Esophagus muscularis mucosa (tissue), 4 donors: ENCODE data around the gene TCAP. TPM values are rescaled to one million over a fixed set of nuclear protein-coding genes. Genes with fewer than 3 reads are reported as not detected.

Experiments used
- DNase-seq: peaks from one replicate; pipeline ENCODE4 v3.0.0-alpha.2; 2017; ENCODE audit errors: extremely low spot score
- H3K27ac ChIP-seq, 4 donors: fragments of 200-600 bp; sonication (generic); replicated peaks in 1 of 4; 1 replicate in 3 of 4; 2 replicates in 1 of 4; pipeline ENCODE4 v1.5.1; 2016 to 2019; ENCODE audit warnings: mild to moderate bottlenecking in 1 of 4
- H3K27me3 ChIP-seq, 4 donors: fragments of 200-600 bp; sonication (generic); one replicate each; pipeline versions ENCODE4 v1.5.1 to v1.6.0; 2016 to 2019
- H3K36me3 ChIP-seq, 4 donors: fragments of 200-600 bp; sonication (generic); one replicate each; pipeline ENCODE4 v1.5.1; 2016 to 2019
- H3K4me1 ChIP-seq, 4 donors: fragments of 200-600 bp; sonication (generic); one replicate each; pipeline ENCODE4 v1.5.1; 2016 to 2019
- H3K4me3 ChIP-seq, 4 donors: fragments of 200-600 bp; sonication (generic); 1 replicate in 2 of 4; 2 replicates in 2 of 4; pipeline ENCODE4 v1.5.1; 2016 to 2019; ENCODE audit warnings: mild to moderate bottlenecking in 4 of 4, moderate library complexity in 1 of 4
- H3K9me3 ChIP-seq, 4 donors: fragments of 200-600 bp; sonication (generic); 1 replicate in 3 of 4; 2 replicates in 1 of 4; pipeline ENCODE4 v1.5.1; 2016 to 2019
- CTCF ChIP-seq, 3 experiments: fragments of 200-600 bp in 2 of 3; fragments of 450-650 bp in 1 of 3; sonication (generic) in 2 of 3; IDR thresholded peaks; one replicate each; pipeline ENCODE4 v1.5.1; 2017 to 2019; ENCODE audit warnings: antibody characterized with exemption in 3 of 3, mild to moderate bottlenecking in 2 of 3, moderate library complexity in 1 of 3
- EP300 ChIP-seq: sonication (generic); formaldehyde crosslinking; IDR thresholded peaks from one replicate; pipeline ENCODE4 v1.6.1; 2017; ENCODE audit warnings: antibody characterized with exemption
- POLR2A ChIP-seq: fragments of 450-650 bp; IDR thresholded peaks from one replicate; pipeline ENCODE4 v1.6.1; 2017; ENCODE audit warnings: antibody characterized with exemption, moderate library complexity, mild to moderate bottlenecking, low read depth
- POLR2AphosphoS5 ChIP-seq, 2 donors: sonication (generic); formaldehyde crosslinking; IDR thresholded peaks; one replicate each; pipeline ENCODE4 v1.6.1; 2017; ENCODE audit warnings: antibody characterized with exemption in 2 of 2
- WGBS: methylation state at CpG from one replicate; pipeline ENCODE4 v1.1.5; 2018; 5-methylcytosine and 5-hydroxymethylcytosine counted together
- intact Hi-C: fragments of 100-400 bp; cut with DNase I; formaldehyde crosslinking; loops from one replicate; pipeline ENCODE4 v1.15.1; 2023
- total RNA-seq, 4 donors: library from RNA; depleted of rRNA; stranded (reverse); fragments of >200 nt; gene quantifications; one replicate each; pipeline versions ENCODE4 v1.1.0 to v1.2.1, GENCODE V29; 2016

TCAP gene
- total RNA-seq, 4 donors from 2014 or later = 0.99 to 2.1 (median 1.3) TPM

DNA sequence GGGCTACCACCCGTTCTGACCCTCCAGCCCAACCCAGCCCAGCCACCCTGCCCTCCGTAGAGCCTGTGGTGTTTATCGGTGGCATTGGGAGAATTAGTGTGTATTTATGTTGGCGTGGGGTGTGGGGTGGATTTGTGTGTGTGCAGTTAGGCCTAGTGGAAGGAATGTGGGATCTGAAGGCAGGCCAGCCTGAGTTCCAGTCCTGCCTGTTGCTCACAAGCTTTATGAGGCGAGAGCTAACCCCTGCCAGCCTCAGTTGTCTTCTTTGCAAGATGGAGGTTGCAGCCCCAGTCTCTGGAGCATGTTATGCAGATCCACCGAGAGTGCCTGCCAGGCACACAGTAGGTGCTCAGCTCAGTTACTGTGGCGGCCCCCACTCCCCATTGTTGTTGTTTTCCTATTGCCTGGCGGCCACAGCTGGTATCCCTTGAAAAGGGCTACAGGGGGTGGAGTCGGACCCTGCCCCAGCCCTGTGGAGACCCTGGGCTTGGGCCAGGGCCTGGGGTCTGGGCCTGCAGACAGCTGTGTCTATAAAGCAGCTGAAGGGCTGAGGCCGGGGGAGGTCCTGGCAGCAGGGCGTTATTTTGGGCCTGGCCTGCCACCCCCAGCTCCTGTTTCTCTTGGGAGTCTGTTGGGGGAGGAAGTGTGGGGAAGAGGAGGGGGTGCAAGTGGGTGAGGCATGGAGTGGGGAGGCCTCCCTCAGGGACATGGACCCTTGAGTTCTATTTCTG, 39.8 kb downstream of the TCAP start:
- H3K27ac ChIP-seq = peak overlapping the region; percentile 10 to 55 (median 38)
- no peaks in the 10 kb centered on the region for H3K27me3 ChIP-seq
- H3K4me3 ChIP-seq = no peak overlapping the region
- peaks cover 30 to 56% (median 49%) of the 10 kb centered on the region in 4 donors for H3K4me1 ChIP-seq
- H3K36me3 ChIP-seq = peaks cover 26 to 38% (median 35%) of the 10 kb centered on the region in 4 donors
- no peak for DNase-seq
- peak; percentile 17 to 41 (median 25) for TF ChIP-seq CTCF (IDR thresholded peaks at IDR 0.05)
- TF ChIP-seq POLR2A = no peak
- no peak for TF ChIP-seq EP300
- 63% methylated on average over 11 of the region's 11 CpGs for WGBS
- H3K9me3 ChIP-seq = no peaks in the 10 kb centered on the region
- intact Hi-C loops = no loop called here

DNA sequence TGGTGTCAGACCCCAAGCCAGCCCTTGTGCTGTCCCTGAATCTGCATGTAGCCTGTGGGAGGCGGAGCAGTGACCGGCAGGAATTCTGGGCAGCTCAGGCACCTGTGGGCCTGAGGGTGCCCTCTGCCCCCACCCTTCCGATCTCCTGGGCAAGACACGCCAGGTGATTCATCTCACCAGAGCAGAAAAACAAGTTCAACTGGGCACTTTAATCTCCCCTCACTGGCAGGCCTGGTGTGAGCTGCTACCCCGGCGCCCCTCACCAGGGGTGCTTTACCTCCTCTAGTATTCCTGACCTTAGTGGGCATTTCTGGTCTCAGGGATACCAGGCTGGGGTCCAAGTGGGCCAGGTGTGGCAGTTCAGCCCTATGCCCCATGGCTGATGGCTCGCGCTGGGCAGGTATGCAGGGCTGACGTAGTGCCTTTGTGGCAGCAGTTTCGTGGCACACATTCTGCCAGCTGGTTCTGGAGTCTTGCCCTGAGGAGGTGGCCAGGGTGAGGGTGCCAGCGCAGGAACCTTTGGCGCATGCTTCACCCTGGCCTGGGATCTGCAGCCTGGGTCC, 40.7 kb downstream of the TCAP start:
- Histone ChIP-seq H3K27me3 (no peaks in the 10 kb centered on the region), H3K4me1 (peaks cover 29 to 50% (median 45%) of the 10 kb centered on the region in 4 donors), H3K9me3 (no peaks in the 10 kb centered on the region), H3K36me3 (peaks cover 31 to 47% (median 43%) of the 10 kb centered on the region in 4 donors), H3K4me3 (no peak overlapping the region), H3K27ac (peak overlapping the region; percentile 10 to 55 (median 38))
- no peak for DNase-seq
- intact Hi-C loops = no loop called here
- TF ChIP-seq EP300 (no peak), POLR2AphosphoS5 (IDR thresholded peaks at IDR 0.05) (no peak), POLR2A (no peak), CTCF (IDR thresholded peaks at IDR 0.05) (no peak)
- WGBS = 62% methylated on average over 2 of the region's 12 CpGs

DNA sequence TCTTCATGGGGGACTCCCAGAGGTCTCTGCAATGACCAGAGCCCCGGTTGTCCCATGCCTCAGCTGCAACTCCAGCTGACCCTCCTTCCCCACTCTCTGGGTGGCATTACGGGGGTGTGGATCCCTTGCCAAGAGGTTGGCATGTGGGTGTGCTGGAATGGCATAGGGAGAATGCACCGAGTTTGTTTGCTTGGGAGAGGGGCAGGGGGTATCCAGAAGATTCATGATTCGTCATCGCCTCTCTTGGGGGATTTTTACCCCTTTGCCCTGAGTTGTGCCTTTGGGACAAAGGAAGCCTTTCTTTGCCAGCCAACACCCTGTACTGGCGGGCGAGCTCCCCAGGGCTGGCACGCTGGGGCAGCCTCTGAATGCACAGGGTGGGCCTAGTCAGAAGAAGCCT, 41.2 kb downstream of the TCAP start:
- WGBS = 80% methylated on average over 8 of the region's 8 CpGs
- intact Hi-C loops = no loop called here
- peaks cover 31 to 52% (median 48%) of the 10 kb centered on the region in 4 donors for H3K36me3 ChIP-seq
- H3K4me1 ChIP-seq = peaks cover 24 to 45% (median 40%) of the 10 kb centered on the region in 4 donors
- DNase-seq = no peak
- H3K27ac ChIP-seq = peak overlapping the region in 2 of 4 donors; percentile 52 to 55
- TF ChIP-seq EP300 (no peak), POLR2A (no peak), POLR2AphosphoS5 (IDR thresholded peaks at IDR 0.05) (no peak), CTCF (IDR thresholded peaks at IDR 0.05) (no peak)
- H3K27me3 ChIP-seq = no peaks in the 10 kb centered on the region
- no peaks in the 10 kb centered on the region for H3K9me3 ChIP-seq
- H3K4me3 ChIP-seq = no peak overlapping the region

GRCh38 chr17:39706921-39707337, 41.8 kb downstream of the TCAP start:
- Histone ChIP-seq H3K4me3 (no peak overlapping the region), H3K4me1 (peaks cover 19 to 39% (median 34%) of the 10 kb centered on the region in 4 donors), H3K27me3 (no peaks in the 10 kb centered on the region), H3K36me3 (peaks cover 34 to 57% (median 54%) of the 10 kb centered on the region in 4 donors), H3K9me3 (no peaks in the 10 kb centered on the region), H3K27ac (peak overlapping the region in 2 of 4 donors; percentile 13 to 14)
- DNase-seq = no peak
- WGBS = 85% methylated on average over 4 of the region's 7 CpGs
- intact Hi-C loops = no loop called here
- TF ChIP-seq POLR2A = no peak
- no peak for TF ChIP-seq POLR2AphosphoS5 (IDR thresholded peaks at IDR 0.05)
- TF ChIP-seq EP300 = no peak
- no peak for TF ChIP-seq CTCF (IDR thresholded peaks at IDR 0.05)
